Breast epithelium (tissue), 4 donors: ENCODE measurements around the gene PDE6C. TPM values are rescaled to one million over a fixed set of nuclear protein-coding genes. Genes with fewer than 3 reads are reported as not detected.

Experiments used
- DNase-seq, 2 donors: peaks; one replicate each; pipeline ENCODE4 v3.0.0-alpha.2; 2019; ENCODE audit warnings: low spot score in 2 of 2
- H3K27ac ChIP-seq, 2 donors: fragments of 200-600 bp; sonication (generic) in 1 of 2; one replicate each; pipeline ENCODE4 v1.5.1; 2016 to 2019; ENCODE audit warnings: mild to moderate bottlenecking in 1 of 2
- H3K27me3 ChIP-seq, 2 donors: fragments of 200-600 bp; sonication (generic) in 1 of 2; one replicate each; pipeline versions ENCODE4 v1.5.1 to v1.6.0; 2017 to 2019; ENCODE audit warnings: control low read depth in 1 of 2, mild to moderate bottlenecking in 1 of 2
- H3K36me3 ChIP-seq: fragments of 200-600 bp; one replicate; pipeline ENCODE4 v1.5.1; 2019
- H3K4me1 ChIP-seq, 2 donors: fragments of 200-600 bp; sonication (generic); one replicate each; pipeline ENCODE4 v1.5.1; 2016 to 2019; ENCODE audit warnings: control low read depth in 1 of 2
- H3K4me3 ChIP-seq, 3 donors: fragments of 200-600 bp; sonication (generic); 1 replicate in 2 of 3; 2 replicates in 1 of 3; pipeline ENCODE4 v1.5.1; 2016 to 2019; ENCODE audit warnings: mild to moderate bottlenecking in 3 of 3, moderate library complexity in 2 of 3
- H3K9me3 ChIP-seq, 2 donors: fragments of 200-600 bp; sonication (generic) in 1 of 2; one replicate each; pipeline ENCODE4 v1.5.1; 2016 to 2019; ENCODE audit warnings: control low read depth in 1 of 2
- POLR2A ChIP-seq: fragments of 450-650 bp; IDR thresholded peaks from one replicate; pipeline ENCODE4 v1.6.1; 2016; ENCODE audit warnings: antibody characterized with exemption, mild to moderate bottlenecking, moderate library complexity
- POLR2AphosphoS5 ChIP-seq, 3 donors: sonication (generic); formaldehyde crosslinking; IDR thresholded peaks; one replicate each; pipeline ENCODE4 v1.6.1; 2017; ENCODE audit warnings: antibody characterized with exemption in 3 of 3
- intact Hi-C: fragments of 100-400 bp; cut with DNase I; formaldehyde crosslinking; loops from one replicate; pipeline ENCODE4 v1.15.1; 2023; ENCODE audit warnings: low total_unique reads
- total RNA-seq, 3 donors: library from RNA; depleted of rRNA; stranded (reverse); fragments of >200 nt; gene quantifications; one replicate each; pipeline ENCODE4 v1.1.0, GENCODE V29; 2016
- TF ChIP-seq, protein P1 (sequence below), 3 donors: fragments of 450-650 bp; IDR thresholded peaks; one replicate each; pipeline ENCODE4 v1.5.1; 2016 to 2017; ENCODE audit warnings: antibody characterized with exemption in 3 of 3, mild to moderate bottlenecking in 3 of 3, moderate library complexity in 3 of 3

The PDE6C gene
- total RNA-seq, 3 donors from 2014 or later: not detected

DNA sequence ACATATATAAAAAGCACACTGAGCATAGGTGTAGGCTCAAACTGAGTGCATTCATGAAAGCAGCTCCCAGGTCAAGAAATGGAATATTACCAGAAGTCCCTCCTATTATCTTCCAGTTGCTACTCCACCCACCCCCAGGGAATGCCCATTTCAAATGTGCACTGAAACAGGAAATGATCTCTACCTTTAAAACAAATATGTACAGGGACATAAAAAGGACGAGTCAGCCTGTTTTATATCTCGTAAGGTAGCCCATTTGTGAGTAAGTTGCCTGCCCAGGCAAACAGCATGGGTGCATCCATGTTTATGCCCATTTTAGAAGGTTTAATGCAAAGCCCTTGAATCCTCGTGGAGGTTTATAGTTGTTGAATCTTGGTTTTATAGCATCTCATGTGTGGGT, 35.4 kb upstream of the PDE6C start:
- H3K9me3 ChIP-seq: no peaks in the 10 kb centered on the region
- no peaks in the 10 kb centered on the region for H3K4me1 ChIP-seq
- no peak overlapping the region for H3K27ac ChIP-seq
- no peaks in the 10 kb centered on the region for H3K36me3 ChIP-seq
- intact Hi-C loops: no loop called here
- H3K27me3 ChIP-seq: no peaks in the 10 kb centered on the region
- no peak overlapping the region for H3K4me3 ChIP-seq
- TF ChIP-seq POLR2AphosphoS5 (IDR thresholded peaks at IDR 0.05) (no peak), POLR2A (no peak)
- TF ChIP-seq, protein P1, sequence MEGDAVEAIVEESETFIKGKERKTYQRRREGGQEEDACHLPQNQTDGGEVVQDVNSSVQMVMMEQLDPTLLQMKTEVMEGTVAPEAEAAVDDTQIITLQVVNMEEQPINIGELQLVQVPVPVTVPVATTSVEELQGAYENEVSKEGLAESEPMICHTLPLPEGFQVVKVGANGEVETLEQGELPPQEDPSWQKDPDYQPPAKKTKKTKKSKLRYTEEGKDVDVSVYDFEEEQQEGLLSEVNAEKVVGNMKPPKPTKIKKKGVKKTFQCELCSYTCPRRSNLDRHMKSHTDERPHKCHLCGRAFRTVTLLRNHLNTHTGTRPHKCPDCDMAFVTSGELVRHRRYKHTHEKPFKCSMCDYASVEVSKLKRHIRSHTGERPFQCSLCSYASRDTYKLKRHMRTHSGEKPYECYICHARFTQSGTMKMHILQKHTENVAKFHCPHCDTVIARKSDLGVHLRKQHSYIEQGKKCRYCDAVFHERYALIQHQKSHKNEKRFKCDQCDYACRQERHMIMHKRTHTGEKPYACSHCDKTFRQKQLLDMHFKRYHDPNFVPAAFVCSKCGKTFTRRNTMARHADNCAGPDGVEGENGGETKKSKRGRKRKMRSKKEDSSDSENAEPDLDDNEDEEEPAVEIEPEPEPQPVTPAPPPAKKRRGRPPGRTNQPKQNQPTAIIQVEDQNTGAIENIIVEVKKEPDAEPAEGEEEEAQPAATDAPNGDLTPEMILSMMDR (IDR thresholded peaks at IDR 0.05): no peak
- DNase-seq: no peak

GRCh38 chr10:93577565-93577964, 34.8 kb upstream of the PDE6C start:
- intact Hi-C loops: no loop called here
- DNase-seq: no peak
- no peaks in the 10 kb centered on the region for H3K36me3 ChIP-seq
- no peak for TF ChIP-seq POLR2AphosphoS5 (IDR thresholded peaks at IDR 0.05)
- no peaks in the 10 kb centered on the region for H3K4me1 ChIP-seq
- no peak overlapping the region for H3K27ac ChIP-seq
- no peak overlapping the region for H3K4me3 ChIP-seq
- no peaks in the 10 kb centered on the region for H3K27me3 ChIP-seq
- no peaks in the 10 kb centered on the region for H3K9me3 ChIP-seq

DNA sequence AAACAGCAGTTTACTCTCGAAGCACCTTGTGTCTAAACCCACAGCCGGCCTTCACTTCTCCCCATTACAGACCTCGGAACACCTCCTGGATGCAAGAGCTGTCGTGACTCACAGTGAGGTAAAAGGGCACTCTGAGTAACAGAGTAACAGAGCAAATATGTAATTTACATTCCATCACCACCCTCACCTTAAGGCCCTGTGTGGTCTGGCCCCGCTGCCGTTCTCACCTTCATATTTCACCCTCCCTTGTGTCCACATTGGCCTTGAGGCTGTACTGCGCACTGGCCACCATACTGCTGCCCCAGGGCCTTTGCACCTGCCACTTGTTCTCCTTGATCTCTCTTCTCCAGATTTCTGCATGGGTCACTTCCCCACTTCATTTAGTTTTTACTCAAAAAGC, 33.2 kb upstream of the PDE6C start:
- Histone ChIP-seq H3K36me3 (no peaks in the 10 kb centered on the region), H3K4me3 (no peak overlapping the region), H3K4me1 (no peaks in the 10 kb centered on the region), H3K27me3 (no peaks in the 10 kb centered on the region), H3K27ac (no peak overlapping the region), H3K9me3 (no peaks in the 10 kb centered on the region)
- DNase-seq: no peak
- intact Hi-C loops: no loop called here
- TF ChIP-seq POLR2A: no peak
- TF ChIP-seq POLR2AphosphoS5 (IDR thresholded peaks at IDR 0.05): no peak
- TF ChIP-seq, protein P1 (IDR thresholded peaks at IDR 0.05): no peak

GRCh38 chr10:93579985-93580711, 32.2 kb upstream of the PDE6C start:
- no peak overlapping the region for H3K27ac ChIP-seq
- H3K36me3 ChIP-seq: no peaks in the 10 kb centered on the region
- no peak for DNase-seq
- TF ChIP-seq POLR2AphosphoS5 (IDR thresholded peaks at IDR 0.05): no peak
- TF ChIP-seq POLR2A: no peak
- TF ChIP-seq, protein P1 (IDR thresholded peaks at IDR 0.05): no peak
- no peaks in the 10 kb centered on the region for H3K9me3 ChIP-seq
- H3K4me1 ChIP-seq: no peaks in the 10 kb centered on the region
- H3K4me3 ChIP-seq: no peak overlapping the region
- intact Hi-C loops: no loop called here
- no peaks in the 10 kb centered on the region for H3K27me3 ChIP-seq

- Histone ChIP-seq H3K4me3 (no peak overlapping the region), H3K27ac (no peak overlapping the region), H3K9me3 (no peaks in the 10 kb centered on the region), H3K36me3 (no peaks in the 10 kb centered on the region), H3K27me3 (no peaks in the 10 kb centered on the region), H3K4me1 (no peaks in the 10 kb centered on the region)
- TF ChIP-seq, protein P1 (IDR thresholded peaks at IDR 0.05): no peak
- TF ChIP-seq POLR2A (no peak), POLR2AphosphoS5 (IDR thresholded peaks at IDR 0.05) (no peak)
- DNase-seq: no peak
- intact Hi-C loops: no loop called here
Measured at GRCh38 chr10:93580828-93581227, 31.5 kb upstream of the PDE6C start.
